HCT116 (cell line): Measurements from ENCODE around the gene SEC62. TPM values are rescaled to one million over a fixed set of nuclear protein-coding genes. Genes with fewer than 3 reads are reported as not detected.

ENCODE experiments used
- ATAC-seq: fragments of 200-7000 bp; cut with Tn5 transposase; 2 replicates; pipeline ENCODE4 v1.9.1; 2020; ENCODE audit warnings: mild to moderate bottlenecking, moderate library complexity
- BruUV-seq: library from RNA; stranded (reverse); fragments of 400-500 nt; replicated peaks from 2 replicates; lab custom pipeline; 2021; lab: Mats Ljungman, UMichigan
- CTCF ChIA-PET: fragments of 300-600 bp; sonication (Branson Sonifier 250); formaldehyde crosslinking; loops from one replicate; lab custom pipeline; 2021; ENCODE audit warnings: antibody characterized with exemption; lab: Charles Lee
- POLR2A ChIA-PET: fragments of 300-600, 350-600 bp; sonication (Branson Sonifier 250); formaldehyde crosslinking; loops from one replicate; lab custom pipeline; 2021; ENCODE audit warnings: antibody characterized with exemption; lab: Charles Lee
- RAD21 ChIA-PET, 2 experiments: fragments of 300-600 bp; sonication (Branson Sonifier 250); formaldehyde crosslinking; loops; one replicate each; lab custom pipeline; 2023; ENCODE audit warnings: low total read pairs in 2 of 2; ENCODE audit not compliant: uncharacterized antibody in 2 of 2, unreplicated experiment in 2 of 2, low non-redundant PET in 1 of 2; lab: Charles Lee
- DNase-seq: peaks from one replicate; pipeline ENCODE4 v3.0.0-alpha.2; 2010; ENCODE audit warnings: low read depth, low spot score
- H2AFZ ChIP-seq: fragments of 200-600 bp; shearing (Covaris generic), sonication (generic); 2 replicates; pipeline ENCODE4 v1.6.1; 2017; ENCODE audit warnings: low read depth, mixed run types, mixed read lengths, antibody characterized with exemption, low read length; ENCODE audit not compliant: poor library complexity, severe bottlenecking
- H3K27ac ChIP-seq: 2 replicates; pipeline ENCODE4 v1.5.1; 2012; ENCODE audit warnings: low read depth, low read length
- H3K27me3 ChIP-seq: fragments of 200-600 bp; sonication (generic); 2 replicates; pipeline ENCODE4 v1.6.1; 2016; ENCODE audit warnings: mixed run types, low read length, mixed read lengths; ENCODE audit not compliant: insufficient read depth
- H3K36me3 ChIP-seq, 2 experiments: fragments of 200-500 bp in 1 of 2; fragments of 200-600 bp in 1 of 2; sonication (Bioruptor generic) in 1 of 2; sonication (generic) in 1 of 2; 2 replicates each; pipeline versions ENCODE4 v1.5.1 to v1.6.1; 2014 to 2016; ENCODE audit warnings: low read length in 2 of 2, inconsistent platforms in 1 of 2, mixed read lengths in 1 of 2, mixed run types in 1 of 2; ENCODE audit not compliant: insufficient read depth in 2 of 2, control insufficient read depth in 1 of 2
- H3K4me1 ChIP-seq, 2 experiments: fragments of 200-600 bp in 1 of 2; sonication (generic) in 1 of 2; 2 replicates each; pipeline versions ENCODE4 v1.5.1 to v1.6.1; 2012 to 2017; ENCODE audit warnings: low read length in 2 of 2, inconsistent platforms in 1 of 2, mild to moderate bottlenecking in 1 of 2, mixed read lengths in 1 of 2, mixed run types in 1 of 2, moderate library complexity in 1 of 2; ENCODE audit not compliant: insufficient read depth in 2 of 2, control insufficient read depth in 1 of 2
- H3K4me2 ChIP-seq: fragments of 200-600 bp; sonication (generic); 2 replicates; pipeline ENCODE4 v1.6.1; 2017; ENCODE audit warnings: mixed run types, low read length, mixed read lengths
- H3K4me3 ChIP-seq, 2 experiments: fragments of 200-600 bp in 1 of 2; sonication (generic) in 1 of 2; replicated peaks in 1 of 2; 2 replicates each; pipeline ENCODE4 v1.5.1; 2011 to 2016; ENCODE audit warnings: low read length in 2 of 2, control low read depth in 1 of 2, low read depth in 1 of 2, mild to moderate bottlenecking in 1 of 2, mixed read lengths in 1 of 2, mixed run types in 1 of 2
- H3K79me2 ChIP-seq: fragments of 200-600 bp; sonication (generic); 2 replicates; pipeline ENCODE4 v1.6.1; 2017; ENCODE audit warnings: mild to moderate bottlenecking, mixed run types, low read length, moderate library complexity, mixed read lengths; ENCODE audit not compliant: insufficient read depth
- H3K9ac ChIP-seq: fragments of 200-600 bp; sonication (generic); 2 replicates; pipeline ENCODE4 v1.6.1; 2016; ENCODE audit warnings: low read length, mixed read lengths
- H3K9me2 ChIP-seq: fragments of 200-600 bp; sonication (generic), shearing (Covaris generic); 2 replicates; pipeline ENCODE4 v1.6.1; 2017; ENCODE audit warnings: mixed run types, mild to moderate bottlenecking, moderate library complexity; ENCODE audit not compliant: insufficient read depth
- H3K9me3 ChIP-seq, 2 experiments: fragments of 200-500 bp in 1 of 2; fragments of 200-600 bp in 1 of 2; sonication (Bioruptor generic) in 1 of 2; sonication (generic) in 1 of 2; 2 replicates each; pipeline ENCODE4 v1.6.1; 2014 to 2017; ENCODE audit warnings: low read length in 2 of 2, mixed read lengths in 2 of 2, inconsistent platforms in 1 of 2, low read depth in 1 of 2, mild to moderate bottlenecking in 1 of 2, mixed run types in 1 of 2, moderate library complexity in 1 of 2; ENCODE audit not compliant: control insufficient read depth in 1 of 2, insufficient read depth in 1 of 2
- H4K20me1 ChIP-seq: fragments of 200-600 bp; sonication (generic), shearing (Covaris generic); 2 replicates; pipeline ENCODE4 v1.6.1; 2017; ENCODE audit warnings: mixed run types, mild to moderate bottlenecking, moderate library complexity; ENCODE audit not compliant: insufficient read depth
- CBX3 ChIP-seq: IDR thresholded peaks from 2 replicates; pipeline ENCODE4 v1.6.1; 2012; ENCODE audit warnings: low read depth
- EGR1 ChIP-seq: IDR thresholded peaks from 2 replicates; pipeline ENCODE4 v1.6.1; 2012; ENCODE audit warnings: low read depth
- ELF1 ChIP-seq: IDR thresholded peaks from 2 replicates; pipeline ENCODE4 v1.6.1; 2012; ENCODE audit warnings: low read depth, borderline replicate concordance
- EZH2 ChIP-seq: fragments of 200-600 bp; sonication (generic); IDR thresholded peaks from 2 replicates; pipeline ENCODE4 v1.6.1; 2017; ENCODE audit warnings: antibody characterized with exemption, mixed run types
- FOSL1 ChIP-seq: IDR thresholded peaks from 2 replicates; pipeline ENCODE4 v1.6.1; 2012; ENCODE audit warnings: low read depth
- JUND ChIP-seq: IDR thresholded peaks from 2 replicates; pipeline ENCODE4 v1.6.1; 2012
- MAX ChIP-seq: IDR thresholded peaks from 2 replicates; pipeline ENCODE4 v1.6.1; 2012
- POLR2A ChIP-seq: IDR thresholded peaks from 2 replicates; pipeline ENCODE4 v1.7.0; 2011; ENCODE audit warnings: borderline replicate concordance; ENCODE audit not compliant: insufficient read depth, insufficient read length; ENCODE audit errors: extremely low read depth
- RAD21 ChIP-seq: IDR thresholded peaks from 2 replicates; pipeline ENCODE4 v1.6.1; 2012; ENCODE audit warnings: low read depth, mild to moderate bottlenecking
- SP1 ChIP-seq: IDR thresholded peaks from 2 replicates; pipeline ENCODE4 v1.6.1; 2012; ENCODE audit warnings: low read depth
- YY1 ChIP-seq: IDR thresholded peaks from 2 replicates; pipeline ENCODE4 v1.6.1; 2011; ENCODE audit warnings: low read length, low read depth, moderate library complexity, mild to moderate bottlenecking; ENCODE audit not compliant: insufficient replicate concordance; ENCODE audit errors: extremely low read depth
- intact Hi-C: fragments of 100-400 bp; cut with micrococcal nuclease; formaldehyde crosslinking; loops from 2 replicates; pipeline ENCODE4 v1.10.0; 2022
- total RNA-seq: library from RNA; stranded (reverse); gene quantifications from one replicate; pipeline ENCODE4 v1.2.1, GENCODE V29; 2021; ENCODE audit not compliant: unreplicated experiment

SEC62 gene
- total RNA-seq, 1 experiment from 2014 or later: 55.4 TPM

GRCh38 chr3:169953462-169954141 is 13.0 kb upstream of the SEC62 start:
- Histone ChIP-seq H3K27me3 (no peaks in the 10 kb centered on the region), H2AFZ (no peak overlapping the region), H4K20me1 (no peaks in the 10 kb centered on the region), H3K9me2 (no peaks in the 10 kb centered on the region), H3K4me1 (no peaks in the 10 kb centered on the region), H3K79me2 (no peaks in the 10 kb centered on the region), H3K36me3 (no peaks in the 10 kb centered on the region), H3K27ac (no peak overlapping the region), H3K4me2 (no peak overlapping the region), H3K4me3 (no peak overlapping the region), H3K9me3 (no peaks in the 10 kb centered on the region), H3K9ac (no peak overlapping the region)
- TF ChIP-seq YY1 (no peak), EZH2 (no peak), SP1 (no peak), ELF1 (no peak), MAX (no peak), EGR1 (no peak), POLR2A (no peak), JUND (no peak), FOSL1 (no peak), RAD21 (no peak)
- intact Hi-C loops: no loop called here
- DNase-seq: no peak
- ChIA-PET RAD21 (no interaction called here), POLR2A (no interaction called here), CTCF (no interaction called here)
- BruUV-seq: no TSS peak
- no peak for ATAC-seq

GRCh38 chr3:169954142-169954756 is 12.4 kb upstream of the SEC62 start:
- no peak overlapping the region for H3K9ac ChIP-seq
- ChIA-PET RAD21 (no interaction called here), CTCF (no interaction called here), POLR2A (no interaction called here)
- no peaks in the 10 kb centered on the region for H3K36me3 ChIP-seq
- no peak overlapping the region for H2AFZ ChIP-seq
- H3K27ac ChIP-seq: no peak overlapping the region
- no peaks in the 10 kb centered on the region for H3K4me1 ChIP-seq
- no peak overlapping the region for H3K4me3 ChIP-seq
- ATAC-seq: no peak
- H3K4me2 ChIP-seq: no peak overlapping the region
- H3K9me3 ChIP-seq: no peaks in the 10 kb centered on the region
- intact Hi-C loops: no loop called here
- H3K79me2 ChIP-seq: no peaks in the 10 kb centered on the region
- no peaks in the 10 kb centered on the region for H3K27me3 ChIP-seq
- BruUV-seq: no TSS peak
- no peaks in the 10 kb centered on the region for H3K9me2 ChIP-seq
- no peak for DNase-seq
- TF ChIP-seq ELF1: no peak
- TF ChIP-seq CBX3: no peak
- no peaks in the 10 kb centered on the region for H4K20me1 ChIP-seq
